ENCODE data around the gene CLHC1.
"Not testable (repeated sequence)": the region's sequence is repeated elsewhere in the genome, so short reads cannot be mapped to it uniquely, and the experiment has no call there.

The CLHC1 gene

DNA sequence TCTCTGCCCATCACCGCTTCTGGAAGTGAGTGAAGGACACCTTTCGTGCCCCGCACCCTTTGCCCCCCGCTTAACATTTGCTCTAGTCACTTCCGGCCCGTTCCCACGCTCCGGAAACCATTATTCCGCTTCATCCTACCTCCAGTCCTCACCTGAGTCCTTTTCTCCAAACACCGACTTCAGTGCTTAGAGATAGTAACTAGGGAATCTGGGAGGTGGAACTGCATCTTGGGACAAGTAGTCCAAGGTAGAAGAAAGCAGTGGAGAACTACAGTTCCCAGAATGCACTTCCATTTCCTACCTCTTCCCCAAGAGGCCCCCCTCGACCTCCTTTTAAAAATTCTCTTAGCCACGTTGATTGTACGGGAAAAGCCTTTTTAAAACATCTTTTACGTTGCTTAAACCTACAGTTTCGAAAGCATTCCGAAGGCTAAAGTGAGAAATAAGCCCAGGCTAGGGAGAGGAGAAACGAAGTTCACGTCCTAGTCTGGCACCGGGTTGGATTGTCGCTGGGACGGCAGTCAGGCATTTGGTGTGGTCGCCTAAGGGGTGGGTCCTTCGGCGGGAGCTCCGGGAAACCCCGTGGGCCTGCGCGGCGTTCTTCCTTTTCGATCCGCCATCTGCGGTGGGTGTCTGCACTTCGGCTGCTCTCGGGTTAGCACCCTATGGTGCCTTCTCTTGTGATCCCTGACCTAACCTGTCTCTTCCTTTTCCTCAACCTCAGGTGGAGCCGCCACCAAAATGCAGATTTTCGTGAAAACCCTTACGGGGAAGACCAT, at the start of gene CLHC1, which contains the start of gene RPS27A:
Gene CLHC1, minus strand, starts transcription at position 210 of the 779 bp plus-strand sequence. CDS start 9,882 bp downstream, outside the sequence.
Gene RPS27A, plus strand, starts transcription at position 605 of the 779 bp plus-strand sequence. Its CDS starts 137 bp downstream, at position 742.
- DNase-seq (ENCODE audit: low read depth in 3 of 3, low spot score in 1 of 3) = peak; percentile 81 to 97 (median 87)

DNA sequence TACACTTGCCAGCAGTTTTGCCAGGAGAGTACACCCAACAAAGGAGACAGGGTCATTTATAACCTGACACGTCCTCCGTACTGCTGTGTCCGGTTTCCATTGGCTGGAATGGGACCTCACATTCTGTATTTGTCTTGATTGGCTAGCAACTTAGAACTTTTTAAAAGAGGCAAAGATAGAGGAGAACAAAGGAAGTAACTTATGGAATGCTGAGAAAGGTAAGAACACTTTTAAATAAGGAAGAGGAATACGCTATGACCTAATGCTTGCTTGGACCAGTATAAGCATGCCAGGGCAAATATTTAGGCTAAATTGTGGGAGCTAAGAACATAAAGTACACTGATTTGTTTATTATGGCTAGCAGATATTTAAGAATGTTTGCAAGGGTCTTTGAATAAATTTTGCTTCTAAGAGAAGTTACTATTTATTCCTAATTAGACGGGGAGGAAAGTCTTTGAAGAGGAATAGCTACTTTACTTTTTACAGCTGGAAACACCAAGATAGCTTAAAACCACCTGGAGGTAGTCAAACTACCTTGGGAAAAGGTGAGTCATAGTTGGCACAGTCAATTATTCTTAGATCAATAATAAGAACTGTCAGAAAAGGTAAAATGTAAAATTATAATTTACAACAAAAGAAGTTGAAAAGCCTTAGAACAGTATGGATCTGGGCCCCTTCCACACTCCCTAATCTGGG, 48.9 kb upstream of the CLHC1 start:
- DNase-seq (ENCODE audit: low read depth in 3 of 3, low spot score in 1 of 3) = not testable (repeated sequence)

DNA sequence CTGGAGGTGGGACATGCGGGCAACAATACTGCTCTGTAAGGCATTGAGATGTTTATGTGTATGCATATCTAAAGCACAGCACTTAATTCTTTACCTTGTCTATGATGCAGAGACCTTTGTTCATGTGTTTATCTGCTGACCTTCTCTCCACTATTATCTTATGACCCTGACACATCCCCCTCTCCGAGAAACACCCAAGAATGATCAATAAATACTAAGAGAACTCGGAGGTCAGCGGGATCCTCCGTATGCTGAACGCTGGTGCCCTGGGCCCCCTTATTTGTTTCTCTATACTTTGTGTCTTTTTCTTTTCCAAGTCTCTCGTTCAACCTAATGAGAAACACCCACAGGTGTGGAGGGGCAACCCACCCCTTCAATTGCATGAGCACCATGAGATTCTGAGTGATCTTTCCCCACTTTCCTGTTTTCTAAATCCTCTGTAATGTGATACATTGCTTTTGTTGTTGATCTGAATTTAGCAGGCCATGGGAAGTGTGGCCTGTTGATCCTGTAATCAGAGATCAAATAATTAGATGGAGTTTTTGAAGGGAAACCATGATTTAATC, 47.8 kb upstream of the CLHC1 start:
- DNase-seq (ENCODE audit: low read depth in 3 of 3, low spot score in 1 of 3) = not testable (repeated sequence)

DNA sequence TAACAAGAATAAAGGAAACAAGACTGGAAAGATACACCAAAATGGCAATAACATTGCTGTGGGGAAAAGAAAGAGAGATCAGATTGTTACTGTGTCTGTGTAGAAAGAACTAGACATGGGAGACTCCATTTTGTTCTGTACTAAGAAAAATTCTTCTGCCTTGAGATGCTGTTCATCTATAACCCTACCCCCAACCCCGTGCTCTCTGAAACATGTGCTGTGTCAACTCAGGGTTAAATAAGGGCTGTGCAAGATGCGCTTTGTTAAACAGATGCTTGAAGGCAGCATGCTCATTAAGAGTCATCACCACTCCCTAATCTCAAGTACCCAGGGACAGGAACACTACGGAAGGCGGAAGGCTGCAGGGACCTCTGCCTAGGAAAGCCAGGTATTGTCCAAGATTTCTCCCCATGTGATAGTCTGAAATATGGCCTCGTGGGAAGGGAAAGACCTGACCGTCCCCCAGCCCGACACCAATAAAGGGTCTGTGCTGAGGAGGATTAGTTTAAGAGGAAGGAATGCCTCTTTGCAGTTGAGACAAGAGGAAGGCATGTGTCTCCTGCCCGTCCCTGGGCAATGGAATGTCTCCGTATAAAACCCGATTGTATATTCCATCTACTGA, 47.2 kb upstream of the CLHC1 start:
- not testable (repeated sequence) for DNase-seq (ENCODE audit: low read depth in 3 of 3, low spot score in 1 of 3)

DNA sequence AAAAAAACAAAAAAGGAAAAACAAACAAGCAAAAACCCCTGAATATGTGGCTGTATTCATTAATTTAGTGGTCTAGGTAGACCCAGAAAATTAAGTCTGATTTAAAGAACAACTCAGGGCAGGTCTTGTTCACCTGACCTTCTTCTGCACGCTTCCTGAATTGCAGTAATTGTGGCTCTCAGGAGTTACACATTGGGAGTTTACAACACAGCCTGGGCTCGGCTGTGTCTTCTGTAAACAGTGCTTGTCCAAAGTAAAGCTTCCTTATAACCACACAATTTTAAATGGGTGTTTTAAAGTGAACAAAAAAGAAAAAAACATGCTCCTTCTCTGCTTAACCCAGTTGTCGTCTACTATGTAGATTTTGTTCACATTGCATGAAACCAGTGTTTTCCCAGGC, 45.2 kb upstream of the CLHC1 start:
- DNase-seq (ENCODE audit: low read depth in 3 of 3, low spot score in 1 of 3) = no peak

DNA sequence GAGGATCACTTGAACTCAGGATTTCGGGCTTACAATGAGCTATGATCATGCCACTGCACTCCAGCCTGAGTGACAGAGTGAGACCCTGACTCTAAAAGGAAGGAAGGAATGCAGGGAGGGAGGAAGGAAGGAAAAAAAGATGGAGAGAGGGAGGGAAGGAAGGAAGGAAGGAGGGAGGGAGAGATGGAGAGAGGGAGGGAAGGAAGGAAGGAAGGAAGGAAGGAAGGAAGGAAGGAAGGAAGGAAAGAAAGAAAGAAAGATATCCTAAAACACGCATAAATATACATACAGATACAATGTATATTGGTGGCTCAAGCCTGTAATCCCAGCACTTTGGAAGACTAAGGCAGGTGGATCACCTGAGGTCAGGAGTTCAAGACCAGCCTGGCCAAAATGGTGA, 42.3 kb upstream of the CLHC1 start:
- DNase-seq (ENCODE audit: low read depth in 3 of 3, low spot score in 1 of 3) = not testable (repeated sequence)

DNA sequence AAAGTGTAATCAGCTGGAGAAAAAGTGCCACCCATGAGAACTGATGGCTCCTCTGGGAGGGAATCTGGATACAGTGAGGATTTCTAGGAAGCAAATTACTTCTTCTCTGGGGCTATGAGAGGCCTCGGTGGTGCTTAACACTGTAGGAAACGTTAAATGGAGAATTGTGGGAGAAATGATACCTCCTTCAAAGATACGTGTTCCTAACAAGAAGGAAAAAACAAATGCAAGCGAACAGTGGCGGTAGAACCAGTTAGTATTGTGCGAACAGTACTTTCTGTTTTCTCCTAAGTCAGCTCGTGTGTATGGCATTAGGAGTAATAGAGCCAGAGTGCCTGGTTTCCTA, 37.5 kb upstream of the CLHC1 start:
- DNase-seq (ENCODE audit: low read depth in 3 of 3, low spot score in 1 of 3) = no peak

DNA sequence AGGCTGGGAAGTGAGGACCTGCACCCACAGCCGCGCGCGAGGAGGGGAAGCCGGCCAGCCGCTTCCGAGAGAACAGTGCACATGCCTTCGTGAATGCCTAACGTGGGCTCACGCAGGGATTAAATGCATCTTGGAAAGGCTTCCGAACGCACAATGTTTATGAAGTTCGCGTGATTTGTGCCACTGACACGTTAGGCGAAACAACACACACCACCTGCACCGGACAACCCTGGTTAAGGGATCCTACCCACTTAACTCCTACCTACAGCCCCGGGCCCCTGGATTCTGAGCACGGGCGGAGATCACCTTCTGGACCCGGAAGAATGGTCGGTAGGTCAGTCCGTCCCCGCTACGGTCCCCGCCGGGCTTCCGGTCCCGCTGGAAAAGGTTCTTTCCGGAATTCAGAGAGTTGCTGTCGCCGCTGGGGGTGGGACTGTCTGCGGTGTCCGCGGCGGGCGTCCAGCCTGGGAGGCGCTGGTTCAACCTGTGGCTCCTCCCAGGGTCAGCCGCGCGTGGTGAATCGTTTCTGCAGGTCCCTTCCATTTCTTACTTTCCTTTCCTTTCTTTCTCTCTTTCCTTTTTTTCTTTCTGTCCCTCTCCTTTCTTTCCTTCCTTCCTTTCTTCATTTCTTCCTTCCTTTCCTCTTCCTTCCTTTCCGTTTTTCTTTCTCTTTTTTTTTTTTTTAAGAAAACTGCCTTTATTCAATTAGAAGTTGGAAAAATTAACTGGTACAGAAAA, 37.0 kb upstream of the CLHC1 start, which contains the start of gene MTIF2:
Gene MTIF2, minus strand, starts transcription at position 325 of the 738 bp plus-strand sequence. CDS start 5,373 bp downstream, outside the sequence.
- peak; percentile 67 to 80 (median 67) for DNase-seq (ENCODE audit: low read depth in 3 of 3, low spot score in 1 of 3)

DNA sequence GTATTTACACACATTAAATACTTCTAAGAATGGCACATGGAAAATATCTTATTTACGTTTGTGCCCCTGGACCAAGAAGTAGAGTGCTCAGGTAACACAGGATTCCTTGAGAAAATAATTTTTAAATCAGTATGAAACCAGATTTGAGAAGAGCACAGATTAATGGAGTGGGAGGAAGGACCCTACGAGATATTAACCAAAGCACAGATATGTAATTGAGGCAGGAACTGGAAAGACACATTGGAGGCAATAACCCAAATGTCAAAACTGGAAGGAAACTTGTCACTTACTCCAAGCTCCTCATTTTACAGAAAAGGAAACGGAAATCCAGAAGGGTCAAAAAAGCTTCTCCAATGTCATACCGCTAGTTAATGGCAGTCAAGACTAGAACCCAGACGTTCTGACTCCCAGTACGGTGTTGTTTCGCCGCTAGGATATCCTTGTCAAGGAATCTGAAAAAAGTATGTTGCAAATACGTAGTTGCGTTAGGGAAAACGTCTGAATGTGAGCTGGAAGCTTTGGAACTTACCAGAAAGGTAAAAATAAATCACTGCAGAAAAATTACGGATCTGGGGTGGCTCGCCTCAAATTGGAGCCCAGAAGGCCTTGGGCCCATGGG, 36.3 kb upstream of the CLHC1 start:
- DNase-seq (ENCODE audit: low read depth in 3 of 3, low spot score in 1 of 3) = no peak

DNA sequence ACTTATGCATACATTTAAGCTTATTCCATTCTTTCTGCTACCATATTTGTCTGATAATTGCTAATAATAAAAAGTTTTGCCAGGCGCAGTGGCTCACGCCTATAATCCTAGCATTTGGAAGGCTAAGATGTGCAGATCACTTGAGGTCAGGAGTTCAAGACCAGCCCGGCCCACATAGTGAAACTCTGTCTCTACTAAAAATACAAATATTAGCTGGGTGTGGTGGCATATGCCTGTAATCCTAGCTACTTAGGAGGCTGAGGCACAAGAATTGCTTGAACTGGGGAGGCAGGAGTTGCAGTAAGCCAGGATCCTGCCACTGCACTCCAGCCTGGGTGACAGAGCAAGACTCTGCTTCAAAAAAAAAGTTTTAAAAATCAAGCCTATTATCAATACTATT, 27.5 kb upstream of the CLHC1 start:
- not testable (repeated sequence) for DNase-seq (ENCODE audit: low read depth in 3 of 3, low spot score in 1 of 3)

DNA sequence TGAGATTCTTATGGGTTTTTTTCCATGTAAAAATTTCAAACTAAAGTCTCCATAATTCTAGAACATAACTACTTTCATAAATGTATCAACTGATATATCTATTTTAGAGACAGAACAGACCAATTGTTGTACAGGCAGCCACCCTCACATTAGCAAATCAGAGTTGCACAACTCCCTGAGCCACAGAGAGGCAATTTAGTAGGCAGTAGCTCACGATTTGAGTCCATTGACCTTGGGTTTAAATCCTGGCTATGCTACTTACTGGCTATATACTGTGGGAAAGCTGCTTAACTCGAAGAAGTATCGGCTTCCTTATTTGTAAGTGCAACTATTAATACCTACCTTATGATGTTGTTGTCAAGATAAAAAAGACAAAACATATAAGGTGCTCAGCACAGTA, 20.7 kb upstream of the CLHC1 start:
- DNase-seq (ENCODE audit: low read depth in 3 of 3, low spot score in 1 of 3) = no peak

DNA sequence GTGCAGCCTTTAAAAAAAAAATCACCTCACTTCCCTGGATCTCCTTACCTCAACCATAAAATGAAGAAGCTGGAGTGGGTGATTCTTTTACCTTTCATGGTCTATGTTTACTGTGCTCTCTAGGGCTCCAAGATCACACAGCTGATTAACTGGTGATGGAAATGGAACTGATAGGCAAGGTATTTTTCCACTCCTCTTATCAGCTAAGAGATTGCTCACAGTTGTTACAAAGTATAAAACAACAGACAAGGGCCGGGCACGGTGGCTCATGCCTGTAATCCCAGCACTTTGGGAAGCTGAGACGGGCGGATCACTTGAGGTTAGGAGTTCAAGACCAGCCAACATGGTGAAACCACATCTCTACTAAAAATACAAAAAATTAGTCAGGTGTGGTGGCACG, 14.9 kb upstream of the CLHC1 start:
- DNase-seq (ENCODE audit: low read depth in 3 of 3, low spot score in 1 of 3) = no peak

DNA sequence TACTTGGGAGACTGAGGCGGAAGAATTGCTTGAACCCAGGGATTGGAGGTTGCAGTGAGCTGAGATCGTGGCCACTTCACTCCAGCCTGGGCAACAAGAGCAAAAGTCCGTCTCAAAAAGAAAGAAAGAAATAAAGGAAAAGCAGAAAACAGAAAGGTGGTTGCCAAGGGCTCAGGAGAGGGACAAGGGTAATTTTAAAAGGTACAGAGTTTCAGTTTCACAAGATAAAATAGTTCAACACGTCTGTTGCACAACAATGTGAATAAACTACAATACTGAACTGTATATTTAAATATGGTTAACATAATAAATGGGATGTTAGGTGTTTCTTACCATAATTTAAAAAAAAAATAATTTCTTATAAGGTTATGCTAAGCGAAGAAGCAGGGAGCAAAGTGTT, 13.3 kb upstream of the CLHC1 start:
- no peak for DNase-seq (ENCODE audit: low read depth in 3 of 3, low spot score in 1 of 3)

DNA sequence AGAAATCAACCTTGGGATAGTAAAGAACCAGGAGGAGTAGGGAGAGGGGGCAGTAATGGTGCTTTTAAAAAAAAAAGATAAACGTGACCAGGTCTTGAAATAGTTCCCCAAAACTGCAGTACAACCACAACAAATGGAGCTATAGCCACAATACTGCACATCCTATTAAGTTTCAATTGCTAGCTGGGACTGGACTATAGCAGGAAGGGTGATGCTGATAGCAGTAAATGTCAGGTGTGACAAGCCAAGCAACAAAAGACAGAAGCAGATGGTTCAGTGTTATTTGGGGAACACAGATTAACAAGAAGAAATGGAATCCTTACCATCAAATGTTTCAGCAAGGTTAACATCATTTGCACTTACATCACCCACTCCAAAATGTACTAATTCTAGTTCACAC, 10.5 kb upstream of the CLHC1 start:
- DNase-seq (ENCODE audit: low read depth in 3 of 3, low spot score in 1 of 3) = no peak

DNA sequence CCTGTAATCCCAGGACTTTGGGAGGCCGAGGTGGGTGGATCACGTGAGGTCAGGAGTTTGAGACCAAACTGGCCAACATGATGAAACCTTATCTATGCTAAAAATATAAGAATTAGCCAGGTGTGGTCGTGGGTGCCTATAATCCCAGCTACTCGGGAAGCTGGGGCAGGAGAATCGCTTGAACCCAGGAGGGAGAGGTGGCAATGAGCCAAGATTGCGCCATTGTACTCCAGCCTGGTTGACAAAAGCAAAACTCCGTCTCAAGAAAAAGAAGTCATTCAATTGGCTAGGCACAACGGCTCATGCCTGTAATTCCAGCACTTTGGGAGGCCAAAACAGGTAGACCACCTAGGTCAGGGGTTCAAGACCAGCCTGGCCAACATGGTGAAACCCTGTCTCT, 9.5 kb upstream of the CLHC1 start:
- not testable (repeated sequence) for DNase-seq (ENCODE audit: low read depth in 3 of 3, low spot score in 1 of 3)

DNA sequence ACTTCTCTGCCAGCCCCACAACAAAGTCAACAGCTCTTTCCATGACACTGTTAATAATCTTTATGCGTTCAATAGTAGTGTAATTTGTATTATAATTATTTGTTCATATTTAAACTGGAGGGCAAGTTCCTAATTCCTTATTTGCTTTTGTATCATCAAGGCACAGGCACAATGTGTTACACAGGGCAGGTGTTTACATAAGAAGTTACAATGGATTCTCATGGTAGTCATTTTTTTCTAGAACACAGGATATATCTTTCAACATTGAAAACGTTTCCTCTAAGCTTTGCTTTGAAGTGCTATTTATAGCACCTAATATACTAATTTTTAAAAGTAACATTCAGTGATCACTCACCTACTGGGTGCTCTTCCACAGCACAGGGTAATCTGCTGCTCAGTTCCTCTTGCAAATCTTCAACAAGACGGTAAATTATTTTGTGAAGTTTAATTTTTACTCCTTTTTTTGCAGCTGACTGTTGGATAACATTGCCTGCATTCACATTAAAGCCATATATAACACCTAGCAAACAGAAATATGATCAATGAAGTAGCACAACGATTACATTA, 7.6 kb upstream of the CLHC1 start:
- no peak for DNase-seq (ENCODE audit: low read depth in 3 of 3, low spot score in 1 of 3)

DNA sequence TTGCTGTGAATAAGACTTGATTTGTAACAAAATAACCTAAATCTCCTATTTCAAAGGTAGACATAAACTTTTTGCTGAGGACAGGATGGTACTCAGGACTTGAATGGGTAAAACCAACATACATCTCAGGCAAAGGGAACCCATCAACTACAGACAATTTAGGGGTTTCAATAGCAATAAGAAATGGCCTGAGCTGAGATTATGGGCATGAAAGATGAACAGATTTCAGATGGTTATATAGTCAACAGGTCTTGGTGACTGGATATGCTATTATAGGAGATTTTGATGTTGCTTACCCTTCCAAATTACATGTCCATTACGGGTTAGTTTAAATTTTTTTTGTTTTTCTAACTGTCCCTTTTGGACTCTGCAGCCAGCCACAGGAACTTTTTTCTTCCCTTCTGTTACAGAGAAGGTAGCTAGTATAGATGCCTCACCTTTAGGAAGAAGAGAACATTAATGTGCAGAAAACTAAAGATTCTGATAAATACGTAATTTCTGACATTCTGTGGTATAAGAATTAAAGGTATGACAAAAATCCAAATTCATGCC, 5.0 kb upstream of the CLHC1 start:
- no peak for DNase-seq (ENCODE audit: low read depth in 3 of 3, low spot score in 1 of 3)

DNA sequence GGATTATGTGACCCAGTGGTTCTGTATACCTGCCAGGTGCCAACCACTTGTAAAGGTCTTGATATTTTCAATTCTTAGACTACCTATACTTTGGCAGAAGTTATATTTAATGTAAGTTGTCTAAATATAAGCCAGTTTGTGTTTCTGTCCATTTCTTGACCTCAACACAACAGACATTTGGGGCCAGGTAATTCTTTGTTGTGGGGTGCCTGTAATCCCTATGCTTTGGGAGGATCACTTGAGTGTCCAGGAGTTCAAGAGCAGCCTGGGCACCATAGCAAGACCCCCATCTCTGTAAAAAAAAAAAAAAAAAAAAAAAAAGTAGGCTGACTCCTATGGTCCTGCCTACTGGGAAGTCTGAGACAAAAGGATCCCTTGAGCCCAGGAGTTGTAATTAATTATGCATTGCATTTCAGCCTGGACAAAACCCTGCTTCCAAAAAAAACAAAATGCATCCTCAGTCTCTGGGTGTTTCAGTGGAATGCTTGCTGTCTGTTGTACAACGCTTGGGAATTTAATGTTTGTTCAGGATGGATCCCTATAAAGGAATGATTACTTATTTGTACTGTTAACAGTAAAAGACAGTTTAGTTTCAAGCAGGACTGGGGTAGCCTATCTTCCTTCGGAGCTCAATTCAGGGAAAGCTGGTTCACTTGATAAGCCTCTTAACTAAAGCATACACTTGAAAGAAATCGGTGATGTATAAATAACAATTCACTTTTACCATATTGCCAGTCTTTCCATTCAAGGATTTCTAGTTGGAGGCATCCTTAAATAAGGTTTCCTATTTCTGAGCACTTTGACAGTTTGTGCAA, 3.8 kb upstream of the CLHC1 start:
- no peak for DNase-seq (ENCODE audit: low read depth in 3 of 3, low spot score in 1 of 3)

DNA sequence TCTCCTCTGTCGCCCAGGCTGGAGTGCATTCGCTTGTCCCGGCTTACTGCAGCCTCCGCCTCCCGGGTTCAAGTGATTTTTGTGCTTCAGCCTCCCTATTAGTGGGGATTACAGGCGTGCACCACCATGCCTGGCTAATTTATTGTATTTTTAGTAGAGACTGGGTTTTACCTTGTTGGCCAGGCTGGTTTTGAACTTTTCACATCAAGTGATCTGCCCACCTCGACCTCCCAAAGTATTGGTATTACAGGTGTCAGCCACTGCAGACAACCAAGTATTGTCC, 1.5 kb upstream of the CLHC1 start:
- no peak for DNase-seq (ENCODE audit: low read depth in 3 of 3, low spot score in 1 of 3)

Data from stimulated activated CD4-positive, alpha-beta T cell treated with anti-CD3 and anti-CD28 coated beads, TNF-alpha, amount 100 ng/mL, for 1 hour (primary cell).